ENCODE results near the gene TXNDC5. TPM values are rescaled to one million over a fixed set of nuclear protein-coding genes. Genes with fewer than 3 reads are reported as not detected.

The TXNDC5 gene
- polyA plus RNA-seq, 1 experiment = 285 TPM

- CTCF ChIA-PET = no interaction called here
These were observed 41.7 kb downstream of the TXNDC5 start for GRCh38 chr6:7868926-7869325.

GRCh38 chr6:7866526-7866925 is 44.1 kb downstream of the TXNDC5 start:
- CTCF ChIA-PET = interaction anchor here (1.4 kb wide), 1 partner anchor 144 kb away, joined by 3 read pairs; no protein-coding TSS in a partner anchor
- TF ChIP-seq CTCF (IDR thresholded peaks at IDR 0.05; ENCODE audit: low read depth, low read length) = no peak
- POLR2A ChIA-PET = no interaction called here
- no peaks in the 10 kb centered on the region; the same call in 1 of the 2 replicates for H3K9me3 ChIP-seq (ENCODE audit: control insufficient read depth, insufficient read depth, low read length)
- no peaks in the 10 kb centered on the region for H3K27me3 ChIP-seq (ENCODE audit: control insufficient read depth, insufficient read depth, low read length)
- H3K4me3 ChIP-seq (ENCODE audit: low read depth, low read length) = no peak overlapping the region
- no peak for DNase-seq (ENCODE audit: low read depth, low spot score)
- H3K27ac ChIP-seq (ENCODE audit: low read depth, low read length) = no peak overlapping the region

More at GRCh38 chr6:7868926-7869325, 41.7 kb downstream of the TXNDC5 start:
- Histone ChIP-seq H3K4me3 (ENCODE audit: low read depth, low read length) (no peak overlapping the region), H3K9me3 (ENCODE audit: control insufficient read depth, insufficient read depth, low read length) (no peaks in the 10 kb centered on the region; the same call in 1 of the 2 replicates), H3K27me3 (ENCODE audit: control insufficient read depth, insufficient read depth, low read length) (no peaks in the 10 kb centered on the region), H3K27ac (ENCODE audit: low read depth, low read length) (no peak overlapping the region)
- TF ChIP-seq CTCF (IDR thresholded peaks at IDR 0.05; ENCODE audit: low read depth, low read length) = no peak
- POLR2A ChIA-PET = no interaction called here
- DNase-seq (ENCODE audit: low read depth, low spot score) = no peak

GRCh38 chr6:7865781-7866180 is 44.8 kb downstream of the TXNDC5 start:
- Histone ChIP-seq H3K9me3 (ENCODE audit: control insufficient read depth, insufficient read depth, low read length) (no peaks in the 10 kb centered on the region; the same call in 1 of the 2 replicates), H3K27me3 (ENCODE audit: control insufficient read depth, insufficient read depth, low read length) (no peaks in the 10 kb centered on the region), H3K4me3 (ENCODE audit: low read depth, low read length) (no peak overlapping the region), H3K27ac (ENCODE audit: low read depth, low read length) (no peak overlapping the region)
- no peak for DNase-seq (ENCODE audit: low read depth, low spot score)
- POLR2A ChIA-PET = no interaction called here
- no peak for TF ChIP-seq CTCF (IDR thresholded peaks at IDR 0.05; ENCODE audit: low read depth, low read length)
- CTCF ChIA-PET = no interaction called here

- DNase-seq (ENCODE audit: low read depth, low spot score) = no peak
- no peaks in the 10 kb centered on the region for H3K9me3 ChIP-seq (ENCODE audit: control insufficient read depth, insufficient read depth, low read length)
- no peak overlapping the region for H3K4me3 ChIP-seq (ENCODE audit: low read depth, low read length)
- no peak for TF ChIP-seq CTCF (IDR thresholded peaks at IDR 0.05; ENCODE audit: low read depth, low read length)
- ChIA-PET POLR2A (no interaction called here), CTCF (no interaction called here)
- H3K27ac ChIP-seq (ENCODE audit: low read depth, low read length) = no peak overlapping the region
- no peaks in the 10 kb centered on the region for H3K27me3 ChIP-seq (ENCODE audit: control insufficient read depth, insufficient read depth, low read length)
These were observed 51.0 kb downstream of the TXNDC5 start for GRCh38 chr6:7859591-7859990.

- CTCF ChIA-PET = no interaction called here
- Histone ChIP-seq H3K27ac (ENCODE audit: low read depth, low read length) (no peak overlapping the region), H3K9me3 (ENCODE audit: control insufficient read depth, insufficient read depth, low read length) (no peaks in the 10 kb centered on the region), H3K27me3 (ENCODE audit: control insufficient read depth, insufficient read depth, low read length) (no peaks in the 10 kb centered on the region), H3K4me3 (ENCODE audit: low read depth, low read length) (no peak overlapping the region)
- no peak for TF ChIP-seq CTCF (IDR thresholded peaks at IDR 0.05; ENCODE audit: low read depth, low read length)
- DNase-seq (ENCODE audit: low read depth, low spot score) = no peak
- POLR2A ChIA-PET = no interaction called here
These were observed 58.8 kb downstream of the TXNDC5 start for GRCh38 chr6:7851780-7852179.

Measured in AG04450 (cell line).